Umbilical cord (tissue), 2 donors: ENCODE measurements around the gene TBX5. TPM values are rescaled to one million over a fixed set of nuclear protein-coding genes. Genes with fewer than 3 reads are reported as not detected.

ENCODE experiments used
- DNase-seq: peaks from one replicate; pipeline ENCODE4 v3.0.0-alpha.2; 2015; ENCODE audit warnings: low spot score
- total RNA-seq: library from RNA; depleted of rRNA; stranded (reverse); fragments of >200 nt; gene quantifications from one replicate; pipeline ENCODE4 v1.2.3, GENCODE V29; 2014; ENCODE audit warnings: low replicate concordance; ENCODE audit not compliant: insufficient read depth

TBX5 gene
- 2.9 TPM for total RNA-seq

DNA sequence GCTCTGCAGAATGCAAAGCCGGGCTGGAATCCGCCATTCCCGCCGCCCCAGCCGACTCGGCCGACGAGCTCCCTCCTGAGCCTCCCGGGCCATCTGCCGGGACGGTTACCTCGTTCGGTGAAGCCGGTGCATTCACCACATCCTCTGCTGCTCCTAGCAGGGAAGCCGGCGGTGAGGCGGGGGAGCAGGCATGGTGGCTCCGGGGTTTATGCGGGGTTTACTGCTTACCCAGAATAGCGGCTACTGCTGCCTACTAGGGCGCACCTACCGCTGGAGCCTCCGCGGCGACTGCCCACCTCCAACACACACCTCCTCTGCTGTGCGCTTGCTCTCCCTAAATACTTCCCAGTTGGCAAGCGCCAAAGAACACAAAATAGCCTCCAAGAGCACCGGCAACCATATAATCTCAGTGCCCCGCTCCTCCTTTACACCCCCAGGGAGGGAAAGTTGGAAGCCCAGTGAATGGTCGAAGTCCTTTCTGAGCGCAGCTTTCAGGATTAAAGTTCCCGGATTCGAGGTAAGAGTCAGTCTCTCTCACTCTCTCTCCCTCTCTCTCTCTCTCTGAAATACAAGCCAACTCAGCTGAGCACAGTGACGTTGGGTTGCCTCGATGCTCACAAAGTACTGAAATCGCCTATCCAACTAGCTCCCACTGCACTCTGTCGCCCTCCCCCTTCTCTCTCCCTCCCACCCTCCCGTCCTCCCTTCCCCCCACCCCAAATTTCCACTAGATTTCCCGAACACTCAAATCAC lies at the start of gene TBX5:
Gene TBX5, minus strand, starts transcription at position 626 of the 753 bp plus-strand sequence. CDS start 2,246 bp downstream, outside the sequence.
- DNase-seq: peak; percentile 46

- DNase-seq: no peak
These were observed 45.7 kb upstream of the TBX5 start for GRCh38 chr12:114451657-114452056.

DNA sequence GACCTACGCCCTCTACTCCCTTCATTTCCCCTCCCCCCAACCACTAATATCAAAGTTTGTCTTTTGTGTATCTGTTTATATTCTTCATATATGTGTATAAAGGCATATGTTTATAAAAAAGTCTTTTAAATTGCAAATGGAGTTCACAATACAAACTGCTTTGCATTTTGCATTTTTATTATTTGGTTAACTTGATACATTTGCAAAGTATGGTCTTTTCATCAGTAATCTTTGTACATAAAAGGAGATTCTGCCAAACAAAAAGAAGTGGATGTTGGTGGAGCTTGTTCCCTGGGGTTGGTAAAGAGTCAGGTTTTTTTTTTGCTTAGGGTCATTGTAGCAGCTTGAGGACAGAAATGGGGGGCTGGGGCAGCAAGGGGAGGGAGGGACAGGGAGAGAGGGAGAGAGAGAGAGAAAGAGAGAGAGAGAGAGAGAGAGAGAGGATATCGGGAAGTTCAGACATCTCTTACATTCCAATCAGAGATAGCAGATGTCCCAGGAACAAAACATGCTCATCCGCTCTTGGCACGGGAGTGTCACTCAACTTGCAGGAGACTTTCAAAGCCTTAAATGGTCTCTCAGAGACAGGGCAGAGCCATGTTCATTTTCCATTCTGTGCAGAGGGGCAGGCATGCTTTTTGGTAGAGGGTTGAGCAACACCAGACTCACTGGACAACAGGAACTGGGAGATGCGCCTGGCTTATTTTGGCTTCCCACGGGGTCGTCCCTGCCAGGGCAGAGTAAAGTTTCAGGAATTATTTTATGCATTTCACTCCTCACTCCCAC lies 44.8 kb upstream of the TBX5 start:
- no peak for DNase-seq

DNA sequence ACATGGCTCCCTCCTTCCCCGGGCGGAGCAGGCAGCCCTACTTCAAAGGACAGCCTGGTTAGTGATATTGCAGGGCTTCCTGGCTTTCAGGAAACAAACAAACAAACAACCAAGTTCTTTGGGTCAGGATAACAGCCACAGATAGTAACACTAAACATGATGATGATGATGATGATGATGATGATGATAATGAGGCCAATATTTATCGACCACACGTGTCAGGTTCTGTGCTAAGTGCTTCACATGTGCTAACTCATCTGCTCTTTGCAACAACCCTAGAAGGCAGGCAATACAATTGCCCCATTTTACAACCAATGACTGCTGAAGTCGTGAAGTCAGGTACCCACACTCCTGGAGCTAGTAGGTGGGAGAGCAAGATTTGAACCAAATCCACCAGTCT lies 44.1 kb upstream of the TBX5 start:
- DNase-seq: no peak

GRCh38 chr12:114448618-114448933 lies 42.6 kb upstream of the TBX5 start:
- no peak for DNase-seq

DNA sequence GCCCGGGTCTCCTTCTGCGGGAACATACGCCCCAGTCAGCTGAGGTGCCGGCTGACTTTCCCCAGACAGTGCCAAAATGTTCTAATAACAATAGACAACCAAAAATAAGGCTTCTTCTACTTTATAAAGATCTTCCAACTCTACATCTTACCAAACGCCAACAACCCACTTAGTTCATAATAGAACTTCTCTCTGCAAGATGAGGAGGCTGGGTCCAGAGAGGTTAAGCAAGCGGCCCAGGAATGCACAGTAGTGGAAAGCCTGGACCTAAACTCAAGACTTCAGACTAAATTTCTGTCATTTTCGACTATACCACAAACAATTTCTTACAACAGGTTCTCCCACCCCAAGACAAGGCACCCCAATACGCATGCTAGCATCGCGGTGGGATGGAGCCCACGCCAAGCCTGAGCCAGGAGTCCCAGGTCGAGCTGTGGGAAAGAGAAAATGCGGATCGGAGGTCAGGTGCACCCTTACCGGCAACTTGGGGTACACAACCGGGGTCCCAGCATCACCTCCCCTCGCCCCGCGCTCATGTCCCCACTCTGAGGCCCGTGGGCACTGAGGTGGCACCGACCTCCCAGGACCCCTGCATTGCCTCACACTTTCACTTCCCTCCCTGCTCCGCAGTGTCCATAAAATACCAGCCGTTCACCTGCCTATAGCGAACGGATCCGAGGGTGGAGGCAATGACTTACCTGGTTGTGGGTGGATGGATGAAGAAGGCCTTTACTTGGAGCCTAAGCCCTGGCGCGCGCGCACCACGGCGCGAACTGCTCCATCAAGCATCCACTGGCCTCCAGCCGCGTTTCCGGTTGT lies 42.1 kb upstream of the TBX5 start:
- DNase-seq: no peak

DNA sequence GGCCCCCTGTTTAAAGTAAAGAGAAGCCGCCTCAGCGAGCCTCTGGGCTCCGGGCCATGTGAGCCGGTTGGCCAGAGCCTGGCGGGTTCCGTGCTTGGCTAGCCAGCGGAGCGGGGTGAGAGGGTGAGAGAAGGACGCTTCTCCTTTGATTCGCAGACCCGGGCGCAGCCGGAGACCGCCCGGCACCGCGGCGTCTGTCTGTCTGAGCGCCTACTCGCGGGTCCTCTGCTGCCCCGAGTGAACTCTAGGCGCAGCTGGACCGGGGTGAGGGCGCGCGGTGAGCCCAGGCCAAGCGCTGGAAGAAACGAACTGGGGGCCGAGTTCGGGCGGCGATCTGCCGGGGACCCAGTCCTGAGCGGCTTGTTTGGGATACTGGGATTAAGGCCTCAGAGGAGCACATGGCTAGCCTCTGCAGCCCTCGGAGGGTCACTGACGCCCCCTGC lies 41.4 kb upstream of the TBX5 start:
- DNase-seq: no peak

DNA sequence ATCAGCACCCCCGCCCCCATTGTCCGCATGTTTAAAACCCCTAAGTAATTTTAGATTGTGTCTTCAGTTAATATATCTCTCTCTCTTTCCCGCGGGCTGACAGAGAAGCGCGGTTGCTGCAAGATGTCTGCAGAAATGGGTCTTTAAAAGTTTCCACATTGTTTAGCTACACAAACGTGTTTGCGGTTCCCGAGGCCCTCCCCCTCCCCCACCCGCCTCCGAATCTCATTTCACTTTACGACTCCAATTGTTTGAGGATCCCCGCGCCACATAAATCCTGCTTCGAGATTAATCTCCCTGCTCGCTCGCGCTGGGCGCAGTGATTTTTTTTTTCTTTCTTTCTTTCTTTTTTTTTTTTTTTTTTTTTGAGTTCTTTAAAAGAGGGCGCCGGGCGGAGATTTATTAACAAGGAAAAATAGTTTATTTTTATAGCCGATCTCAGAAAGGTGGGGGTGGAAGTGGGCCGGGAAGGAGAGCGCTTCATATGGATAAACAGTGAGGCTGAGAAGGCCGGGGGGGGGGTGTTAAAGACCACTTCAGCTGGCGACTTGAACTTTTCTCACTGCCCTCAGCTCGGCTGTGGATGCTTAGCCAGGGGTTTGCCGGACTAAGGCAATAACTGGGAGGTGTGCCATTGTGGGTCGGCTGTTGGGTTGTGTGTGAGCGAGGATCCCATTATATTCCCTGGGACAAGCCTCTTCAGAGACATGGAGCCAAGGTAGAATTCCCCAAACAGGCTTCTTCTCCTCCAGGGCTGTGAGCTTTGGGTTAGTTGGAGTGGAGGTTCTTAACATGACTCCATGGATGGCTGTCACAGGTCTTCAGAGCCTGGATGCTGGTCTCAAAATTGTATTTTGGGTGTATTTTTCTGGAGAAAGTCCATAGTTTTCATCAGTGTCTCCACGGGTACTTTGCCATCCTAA lies 39.7 kb upstream of the TBX5 start:
- DNase-seq: no peak

- DNase-seq: no peak
These were observed 38.7 kb upstream of the TBX5 start for GRCh38 chr12:114444422-114445279.

DNA sequence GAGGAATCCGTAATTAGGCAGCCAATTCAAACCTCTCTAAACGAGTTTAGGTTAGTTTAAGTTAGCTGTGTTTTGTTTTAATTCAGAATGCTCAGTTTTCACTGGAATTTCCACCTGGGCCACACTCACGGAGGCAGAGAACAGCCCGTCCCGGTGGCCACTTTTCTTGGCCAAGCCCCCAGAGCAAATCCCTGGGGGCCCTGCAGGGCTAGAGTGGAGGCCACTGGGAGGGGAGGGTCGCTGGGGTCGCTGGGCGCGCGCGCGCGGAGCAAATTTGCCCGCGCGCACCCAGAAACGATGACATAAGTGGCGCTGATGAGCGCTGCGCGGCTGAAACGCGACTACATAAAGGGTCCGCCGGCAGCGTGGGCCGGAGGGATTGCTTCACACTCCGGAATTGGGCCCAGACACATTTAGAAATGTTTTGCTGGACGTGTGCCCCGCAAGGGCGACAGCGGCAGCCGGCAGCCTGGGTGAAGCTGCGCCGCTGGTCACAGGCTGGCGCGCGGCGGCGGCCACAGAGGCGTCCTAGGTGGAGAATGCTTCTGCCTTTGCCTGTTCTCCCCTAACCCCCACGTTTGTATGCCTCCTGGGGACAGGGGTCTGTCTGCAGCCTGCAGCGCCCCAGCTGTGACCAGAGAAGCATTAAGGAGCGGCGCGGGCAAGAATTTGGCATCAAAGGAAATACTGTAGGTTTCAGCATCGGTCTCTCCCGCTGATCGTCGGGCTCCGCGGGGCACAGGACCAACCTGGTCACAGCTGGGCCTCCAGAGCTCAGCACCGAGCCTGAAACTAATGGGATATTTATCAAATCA lies 37.9 kb upstream of the TBX5 start:
- DNase-seq: no peak

- DNase-seq: no peak
These were observed 36.6 kb upstream of the TBX5 start for GRCh38 chr12:114442578-114442977.

DNA sequence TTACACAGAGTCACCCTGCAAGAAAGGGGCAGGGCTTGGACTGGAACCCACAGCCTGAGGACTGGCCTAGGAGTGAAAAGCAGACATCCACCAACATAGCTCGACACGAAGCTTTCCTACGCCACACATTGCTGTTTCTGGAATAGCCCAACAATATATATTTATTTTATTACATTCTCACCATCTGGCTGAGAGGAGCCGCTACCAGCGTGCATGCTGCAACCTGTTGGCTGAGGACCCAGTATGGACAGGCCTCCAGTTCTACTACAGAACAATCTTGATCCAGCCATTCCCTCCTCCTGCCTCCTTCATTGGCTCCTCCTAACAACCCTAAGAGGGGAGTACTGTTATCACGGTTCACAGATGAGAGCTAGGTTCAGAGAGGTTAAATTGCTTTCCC lies 35.6 kb upstream of the TBX5 start:
- DNase-seq: no peak

- DNase-seq: no peak
These were observed 35.1 kb upstream of the TBX5 start for GRCh38 chr12:114441039-114441383.

- no peak for DNase-seq
These were observed 34.5 kb upstream of the TBX5 start for GRCh38 chr12:114440270-114441038.

GRCh38 chr12:114439817-114440216 lies 33.9 kb upstream of the TBX5 start:
- DNase-seq: no peak

- no peak for DNase-seq
These were observed 33.3 kb upstream of the TBX5 start for GRCh38 chr12:114439261-114439683.

GRCh38 chr12:114438635-114439256 lies 32.8 kb upstream of the TBX5 start:
- no peak for DNase-seq

DNA sequence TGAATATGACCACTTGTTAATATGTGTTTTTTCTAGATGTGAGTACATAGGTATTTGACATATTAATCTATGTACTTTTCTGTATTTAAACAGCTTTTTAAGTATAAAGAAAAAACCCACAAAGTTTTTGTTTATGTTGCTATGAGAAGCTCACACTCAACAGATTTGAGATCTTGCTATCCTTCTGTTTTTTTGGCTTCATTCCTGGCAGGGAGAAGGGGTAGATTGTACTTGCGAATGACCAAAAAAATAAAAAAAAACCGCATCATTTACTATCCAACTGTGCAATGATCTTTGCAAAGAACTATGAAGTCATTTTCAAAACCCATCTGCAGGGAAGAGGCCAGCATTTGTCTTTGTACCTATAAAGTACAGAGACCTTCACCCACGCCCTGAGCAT lies 28.4 kb upstream of the TBX5 start:
- no peak for DNase-seq
